Activated CD4-positive, alpha-beta T cell treated with anti-CD3 and anti-CD28 coated beads for 36 hours (primary cell): ENCODE measurements around the gene SCNN1A. TPM values are rescaled to one million over a fixed set of nuclear protein-coding genes. Genes with fewer than 3 reads are reported as not detected.

ENCODE experiments used
- ATAC-seq: fragments of 200-7000 bp; cut with Tn5 transposase; one replicate; pipeline ENCODE4 v1.10.0; 2021; ENCODE audit warnings: mild to moderate bottlenecking, moderate library complexity
- CTCF ChIA-PET: fragments of 350-600 bp; sonication (Branson Sonifier 250); formaldehyde crosslinking; loops from one replicate; lab custom pipeline; 2021; ENCODE audit warnings: antibody characterized with exemption; lab: Charles Lee
- POLR2A ChIA-PET: fragments of 350-600 bp; sonication (Branson Sonifier 250); formaldehyde crosslinking; loops from one replicate; lab custom pipeline; 2021; ENCODE audit warnings: antibody characterized with exemption, inconsistent platforms; lab: Charles Lee
- DNase-seq: peaks from one replicate; pipeline ENCODE4 v3.0.0-alpha.2; 2020
- H3K27ac Mint-ChIP-seq: one replicate; pipeline ENCODE4 v1.8.0; 2021; ENCODE audit warnings: mixed read lengths
- H3K27me3 Mint-ChIP-seq: one replicate; pipeline ENCODE4 v1.8.0; 2021; ENCODE audit warnings: mixed read lengths
- H3K36me3 Mint-ChIP-seq: one replicate; pipeline ENCODE4 v1.8.0; 2021; ENCODE audit warnings: low read depth, mixed read lengths
- H3K4me1 Mint-ChIP-seq: one replicate; pipeline ENCODE4 v1.8.0; 2021; ENCODE audit warnings: mixed read lengths
- H3K4me3 Mint-ChIP-seq: one replicate; pipeline ENCODE4 v1.8.0; 2021; ENCODE audit warnings: mild to moderate bottlenecking, moderate library complexity, mixed read lengths
- H3K9me3 Mint-ChIP-seq: one replicate; pipeline ENCODE4 v1.8.0; 2021; ENCODE audit warnings: low read depth, mixed read lengths
- intact Hi-C, 2 experiments: fragments of 100-400 bp; cut with DNase I in 1 of 2; cut with micrococcal nuclease in 1 of 2; formaldehyde crosslinking; loops; one replicate each; pipeline versions ENCODE4 v1.14.2 to v1.15.1; 2022 to 2024; cut with DNase I, micrococcal nuclease
- total RNA-seq, 2 experiments: library from RNA; stranded (reverse); gene quantifications; one replicate each; pipeline ENCODE4 v1.2.3, GENCODE V29; 2021

The SCNN1A gene
- total RNA-seq, 2 experiments from 2014 or later = 0.05 TPM; not detected in 1

GRCh38 chr12:6315704-6316597 is 59.4 kb downstream of the SCNN1A start:
- ChIA-PET POLR2A (interaction anchor here (0.7 kb wide), 1 partner anchor 796 kb away, joined by 4 read pairs; no protein-coding TSS in a partner anchor), CTCF (interaction anchor here (0.6 to 0.9 kb wide), 2 partner anchors 160 to 235 kb away, joined by 3 read pairs; no protein-coding TSS in a partner anchor)
- DNase-seq (no peak), ATAC-seq (no peak)
- Mint-ChIP-seq H3K36me3 (no peaks in the 10 kb centered on the region), H3K27me3 (peaks cover 2% of the 10 kb centered on the region), H3K27ac (no peak overlapping the region), H3K4me3 (no peak overlapping the region), H3K4me1 (peaks cover 18% of the 10 kb centered on the region), H3K9me3 (no peaks in the 10 kb centered on the region)
- intact Hi-C loops = no loop called here

GRCh38 chr12:6315184-6315583 is 60.2 kb downstream of the SCNN1A start:
- Mint-ChIP-seq H3K4me1 (peaks cover 18% of the 10 kb centered on the region), H3K4me3 (no peak overlapping the region), H3K27ac (no peak overlapping the region), H3K27me3 (peaks cover 2% of the 10 kb centered on the region), H3K36me3 (no peaks in the 10 kb centered on the region), H3K9me3 (no peaks in the 10 kb centered on the region)
- no peak for DNase-seq
- intact Hi-C loops = no loop called here
- no peak for ATAC-seq
- ChIA-PET POLR2A (no interaction called here), CTCF (interaction anchor here (0.9 kb wide), 1 partner anchor 159 kb away, joined by 3 read pairs; no protein-coding TSS in a partner anchor)

GRCh38 chr12:6314776-6315175 is 60.6 kb downstream of the SCNN1A start:
- ChIA-PET CTCF (interaction anchor here (0.6 to 0.9 kb wide), 2 partner anchors 105 to 159 kb away, joined by 3 to 5 read pairs; no protein-coding TSS in a partner anchor), POLR2A (no interaction called here)
- H3K27me3 Mint-ChIP-seq = peaks cover 2% of the 10 kb centered on the region

GRCh38 chr12:6313326-6313940 is 61.9 kb downstream of the SCNN1A start:
- CTCF ChIA-PET = interaction anchor here (0.6 kb wide), 1 partner anchor 9 kb away, joined by 3 read pairs; no protein-coding TSS in a partner anchor
- no peak overlapping the region for H3K27ac Mint-ChIP-seq
- peaks cover 14% of the 10 kb centered on the region for H3K4me1 Mint-ChIP-seq
- POLR2A ChIA-PET = no interaction called here
- no peak for DNase-seq
- no peak for ATAC-seq
- intact Hi-C loops = no loop called here
- no peak overlapping the region for H3K4me3 Mint-ChIP-seq
- H3K36me3 Mint-ChIP-seq = no peaks in the 10 kb centered on the region
- H3K9me3 Mint-ChIP-seq = no peaks in the 10 kb centered on the region
- H3K27me3 Mint-ChIP-seq = peaks cover 9% of the 10 kb centered on the region

More at GRCh38 chr12:6314776-6315175, 60.6 kb downstream of the SCNN1A start:
- intact Hi-C loops = no loop called here
- ATAC-seq = no peak
- Mint-ChIP-seq H3K27ac (no peak overlapping the region), H3K36me3 (no peaks in the 10 kb centered on the region), H3K9me3 (no peaks in the 10 kb centered on the region), H3K4me1 (peaks cover 18% of the 10 kb centered on the region), H3K4me3 (no peak overlapping the region)
- no peak for DNase-seq

GRCh38 chr12:6312529-6313325 is 62.6 kb downstream of the SCNN1A start:
- CTCF ChIA-PET = no interaction called here
- no peak overlapping the region for H3K27ac Mint-ChIP-seq
- ATAC-seq = peak; percentile 65

GRCh38 chr12:6311822-6312528 is 63.4 kb downstream of the SCNN1A start:
- H3K36me3 Mint-ChIP-seq = no peaks in the 10 kb centered on the region

More at GRCh38 chr12:6312529-6313325, 62.6 kb downstream of the SCNN1A start:
- no peak overlapping the region for H3K4me3 Mint-ChIP-seq
- intact Hi-C loops = no loop called here
- H3K36me3 Mint-ChIP-seq = no peaks in the 10 kb centered on the region
- H3K27me3 Mint-ChIP-seq = peaks cover 9% of the 10 kb centered on the region
- POLR2A ChIA-PET = interaction anchor here (0.6 kb wide), 1 partner anchor 27 kb away, joined by 3 read pairs; no protein-coding TSS in a partner anchor
- no peaks in the 10 kb centered on the region for H3K9me3 Mint-ChIP-seq
- peak; percentile 31 for DNase-seq
- peaks cover 7% of the 10 kb centered on the region for H3K4me1 Mint-ChIP-seq

GRCh38 chr12:6310771-6311610 is 64.4 kb downstream of the SCNN1A start:
- H3K4me1 Mint-ChIP-seq = peaks cover 5% of the 10 kb centered on the region
- ChIA-PET POLR2A (no interaction called here), CTCF (no interaction called here)
- intact Hi-C loops = no loop called here
- no peaks in the 10 kb centered on the region for H3K36me3 Mint-ChIP-seq
- no peak for ATAC-seq
- no peaks in the 10 kb centered on the region for H3K9me3 Mint-ChIP-seq
- H3K4me3 Mint-ChIP-seq = no peak overlapping the region
- no peak overlapping the region for H3K27ac Mint-ChIP-seq
- peaks cover 9% of the 10 kb centered on the region for H3K27me3 Mint-ChIP-seq
- no peak for DNase-seq

More at GRCh38 chr12:6311822-6312528, 63.4 kb downstream of the SCNN1A start:
- intact Hi-C loops = no loop called here
- ChIA-PET POLR2A (no interaction called here), CTCF (no interaction called here)
- Mint-ChIP-seq H3K27me3 (peaks cover 9% of the 10 kb centered on the region), H3K4me1 (peaks cover 5% of the 10 kb centered on the region), H3K9me3 (no peaks in the 10 kb centered on the region), H3K4me3 (no peak overlapping the region), H3K27ac (no peak overlapping the region)
- no peak for DNase-seq
- ATAC-seq = no peak

- no peak for ATAC-seq
- ChIA-PET POLR2A (no interaction called here), CTCF (interaction anchor here (0.6 to 1.2 kb wide), 3 partner anchors 15 to 111 kb away, joined by 3 read pairs; no protein-coding TSS in a partner anchor)
- intact Hi-C loops = no loop called here
- no peak for DNase-seq
- Mint-ChIP-seq H3K4me1 (peaks cover under 1% of the 10 kb centered on the region), H3K36me3 (no peaks in the 10 kb centered on the region), H3K9me3 (no peaks in the 10 kb centered on the region), H3K4me3 (no peak overlapping the region), H3K27me3 (peaks cover 9% of the 10 kb centered on the region), H3K27ac (no peak overlapping the region)
Observed at GRCh38 chr12:6307529-6307928, 67.8 kb downstream of the SCNN1A start.

GRCh38 chr12:6306599-6307220 is 68.7 kb downstream of the SCNN1A start:
- Mint-ChIP-seq H3K27ac (no peak overlapping the region), H3K36me3 (no peaks in the 10 kb centered on the region), H3K27me3 (peaks cover 7% of the 10 kb centered on the region), H3K4me1 (no peaks in the 10 kb centered on the region), H3K9me3 (no peaks in the 10 kb centered on the region), H3K4me3 (no peak overlapping the region)
- POLR2A ChIA-PET = no interaction called here
- CTCF ChIA-PET = interaction anchor here (1.0 to 1.2 kb wide), 2 partner anchors 20 to 111 kb away, joined by 3 read pairs; no protein-coding TSS in a partner anchor
- DNase-seq (no peak), ATAC-seq (no peak)
- intact Hi-C loops = no loop called here
